ENCODE data around the gene C19orf33. TPM values are rescaled to one million over a fixed set of nuclear protein-coding genes. Genes with fewer than 3 reads are reported as not detected.

The C19orf33 gene
- total and polyA plus RNA-seq, 5 donors: 0.57 to 4.3 (median 0.89) TPM; not detected in 2

GRCh38 chr19:38281811-38282566, 22.1 kb upstream of the C19orf33 start:
- ATAC-seq: no peak
- H3K27ac ChIP-seq (ENCODE audit: low read length): no peak overlapping the region
- intact Hi-C loops (cut with DNase I): no loop called here

GRCh38 chr19:38283271-38283670, 20.8 kb upstream of the C19orf33 start:
- Histone ChIP-seq H3K9me3 (ENCODE audit: control insufficient read depth, low read length) (no peaks in the 10 kb centered on the region), H3K4me3 (ENCODE audit: low read length) (no peak overlapping the region), H3K4me1 (ENCODE audit: control insufficient read depth, insufficient read depth, low read length) (peaks cover 4% of the 10 kb centered on the region), H3K27me3 (ENCODE audit: control insufficient read depth, insufficient read depth) (no peaks in the 10 kb centered on the region), H3K27ac (ENCODE audit: low read length) (no peak overlapping the region)
- WGBS: 91% methylated on average over 8 of the region's 8 CpGs
- intact Hi-C loops (cut with DNase I): no loop called here
- ATAC-seq: no peak
- no peak for DNase-seq

More at GRCh38 chr19:38281811-38282566, 22.1 kb upstream of the C19orf33 start:
- WGBS: 76% methylated on average over 7 of the region's 7 CpGs
- DNase-seq: no peak
- H3K4me3 ChIP-seq (ENCODE audit: low read length): no peak overlapping the region
- H3K9me3 ChIP-seq (ENCODE audit: control insufficient read depth, low read length): no peaks in the 10 kb centered on the region
- peaks cover 10% of the 10 kb centered on the region for H3K4me1 ChIP-seq (ENCODE audit: control insufficient read depth, insufficient read depth, low read length)
- H3K27me3 ChIP-seq (ENCODE audit: control insufficient read depth, insufficient read depth): no peaks in the 10 kb centered on the region

- intact Hi-C loops (cut with DNase I): no loop called here
- ATAC-seq (peak; percentile 14 to 29), DNase-seq (no peak)
- Histone ChIP-seq H3K4me1 (ENCODE audit: control insufficient read depth, insufficient read depth, low read length) (peaks cover 2% of the 10 kb centered on the region), H3K4me3 (ENCODE audit: low read length) (no peak overlapping the region), H3K9me3 (ENCODE audit: control insufficient read depth, low read length) (no peaks in the 10 kb centered on the region), H3K27me3 (ENCODE audit: control insufficient read depth, insufficient read depth) (no peaks in the 10 kb centered on the region), H3K27ac (ENCODE audit: low read length) (no peak overlapping the region)
- WGBS: 69% methylated on average over 7 of the region's 7 CpGs
These were observed 19.6 kb upstream of the C19orf33 start for GRCh38 chr19:38284422-38284821.

- intact Hi-C loops (cut with DNase I): no loop called here
- no peak for DNase-seq
- no peaks in the 10 kb centered on the region for H3K27me3 ChIP-seq (ENCODE audit: control insufficient read depth, insufficient read depth)
These were observed 18.5 kb upstream of the C19orf33 start for GRCh38 chr19:38285567-38285966.

GRCh38 chr19:38287604-38288003, 16.4 kb upstream of the C19orf33 start:
- Histone ChIP-seq H3K27ac (ENCODE audit: low read length) (no peak overlapping the region), H3K27me3 (ENCODE audit: control insufficient read depth, insufficient read depth) (no peaks in the 10 kb centered on the region), H3K4me1 (ENCODE audit: control insufficient read depth, insufficient read depth, low read length) (no peaks in the 10 kb centered on the region), H3K9me3 (ENCODE audit: control insufficient read depth, low read length) (no peaks in the 10 kb centered on the region), H3K4me3 (ENCODE audit: low read length) (no peak overlapping the region)
- no peak for DNase-seq
- no peak for ATAC-seq
- intact Hi-C loops (cut with DNase I): no loop called here
- 63% methylated on average over 9 of the region's 9 CpGs for WGBS

More at GRCh38 chr19:38285567-38285966, 18.5 kb upstream of the C19orf33 start:
- Histone ChIP-seq H3K27ac (ENCODE audit: low read length) (no peak overlapping the region), H3K9me3 (ENCODE audit: control insufficient read depth, low read length) (no peaks in the 10 kb centered on the region), H3K4me1 (ENCODE audit: control insufficient read depth, insufficient read depth, low read length) (no peaks in the 10 kb centered on the region), H3K4me3 (ENCODE audit: low read length) (no peak overlapping the region)
- no peak for ATAC-seq
- 92% methylated on average over 5 of the region's 5 CpGs for WGBS

GRCh38 chr19:38288123-38288855, 15.8 kb upstream of the C19orf33 start:
- intact Hi-C loops (cut with DNase I): no loop called here
- Histone ChIP-seq H3K27ac (ENCODE audit: low read length) (no peak overlapping the region), H3K4me3 (ENCODE audit: low read length) (no peak overlapping the region), H3K27me3 (ENCODE audit: control insufficient read depth, insufficient read depth) (no peaks in the 10 kb centered on the region), H3K4me1 (ENCODE audit: control insufficient read depth, insufficient read depth, low read length) (no peaks in the 10 kb centered on the region), H3K9me3 (ENCODE audit: control insufficient read depth, low read length) (no peaks in the 10 kb centered on the region)
- ATAC-seq (no peak), DNase-seq (no peak)
- WGBS: 79% methylated on average over 16 of the region's 16 CpGs

- H3K4me1 ChIP-seq (ENCODE audit: control insufficient read depth, insufficient read depth, low read length): no peaks in the 10 kb centered on the region
- H3K27ac ChIP-seq (ENCODE audit: low read length): no peak overlapping the region
- no peak for DNase-seq
- no peaks in the 10 kb centered on the region for H3K27me3 ChIP-seq (ENCODE audit: control insufficient read depth, insufficient read depth)
- ATAC-seq: no peak
- intact Hi-C loops (cut with DNase I): no loop called here
- 96% methylated on average over 15 of the region's 15 CpGs for WGBS
- H3K4me3 ChIP-seq (ENCODE audit: low read length): no peak overlapping the region
- H3K9me3 ChIP-seq (ENCODE audit: control insufficient read depth, low read length): no peaks in the 10 kb centered on the region
These were observed 14.1 kb upstream of the C19orf33 start for GRCh38 chr19:38289955-38290354.

GRCh38 chr19:38290631-38291147, 13.4 kb upstream of the C19orf33 start:
- ATAC-seq (no peak), DNase-seq (no peak)
- WGBS: 83% methylated on average over 13 of the region's 13 CpGs
- H3K27ac ChIP-seq (ENCODE audit: low read length): no peak overlapping the region
- H3K9me3 ChIP-seq (ENCODE audit: control insufficient read depth, low read length): no peaks in the 10 kb centered on the region
- H3K4me3 ChIP-seq (ENCODE audit: low read length): no peak overlapping the region
- no peaks in the 10 kb centered on the region for H3K27me3 ChIP-seq (ENCODE audit: control insufficient read depth, insufficient read depth)
- H3K4me1 ChIP-seq (ENCODE audit: control insufficient read depth, insufficient read depth, low read length): no peaks in the 10 kb centered on the region
- intact Hi-C loops (cut with DNase I): no loop called here

GRCh38 chr19:38291855-38292254, 12.2 kb upstream of the C19orf33 start:
- no peak for ATAC-seq
- intact Hi-C loops (cut with DNase I): no loop called here
- no peaks in the 10 kb centered on the region for H3K9me3 ChIP-seq (ENCODE audit: control insufficient read depth, low read length)
- no peaks in the 10 kb centered on the region for H3K27me3 ChIP-seq (ENCODE audit: control insufficient read depth, insufficient read depth)
- H3K4me3 ChIP-seq (ENCODE audit: low read length): no peak overlapping the region
- DNase-seq: peak in 1 of 3 donors; percentile 12
- no peaks in the 10 kb centered on the region for H3K4me1 ChIP-seq (ENCODE audit: control insufficient read depth, insufficient read depth, low read length)
- H3K27ac ChIP-seq (ENCODE audit: low read length): no peak overlapping the region
- WGBS: 79% methylated on average over 15 of the region's 15 CpGs

- no peak overlapping the region for H3K27ac ChIP-seq (ENCODE audit: low read length)
- 95% methylated on average over 9 of the region's 9 CpGs for WGBS
- intact Hi-C loops (cut with DNase I): no loop called here
- ATAC-seq (no peak), DNase-seq (no peak)
- H3K9me3 ChIP-seq (ENCODE audit: control insufficient read depth, low read length): no peaks in the 10 kb centered on the region
- H3K27me3 ChIP-seq (ENCODE audit: control insufficient read depth, insufficient read depth): no peaks in the 10 kb centered on the region
- H3K4me1 ChIP-seq (ENCODE audit: control insufficient read depth, insufficient read depth, low read length): no peaks in the 10 kb centered on the region
- no peak overlapping the region for H3K4me3 ChIP-seq (ENCODE audit: low read length)
These were observed 10.8 kb upstream of the C19orf33 start for GRCh38 chr19:38293281-38293680.

GRCh38 chr19:38294090-38294489, 10.0 kb upstream of the C19orf33 start:
- H3K4me3 ChIP-seq (ENCODE audit: low read length): no peak overlapping the region
- H3K27ac ChIP-seq (ENCODE audit: low read length): no peak overlapping the region
- no peaks in the 10 kb centered on the region for H3K4me1 ChIP-seq (ENCODE audit: control insufficient read depth, insufficient read depth, low read length)
- no peaks in the 10 kb centered on the region for H3K9me3 ChIP-seq (ENCODE audit: control insufficient read depth, low read length)
- peak in 1 of 3 donors; percentile 24 for DNase-seq
- H3K27me3 ChIP-seq (ENCODE audit: control insufficient read depth, insufficient read depth): no peaks in the 10 kb centered on the region
- ATAC-seq: no peak
- intact Hi-C loops (cut with DNase I): no loop called here
- WGBS: 74% methylated on average over 8 of the region's 8 CpGs

Measured in right cardiac atrium (tissue), 5 donors.